Measurements from ENCODE around the gene TRIM38.
"Not testable (repeated sequence)": the region's sequence is repeated elsewhere in the genome, so short reads cannot be mapped to it uniquely, and the experiment has no call there.

TRIM38 gene

DNA sequence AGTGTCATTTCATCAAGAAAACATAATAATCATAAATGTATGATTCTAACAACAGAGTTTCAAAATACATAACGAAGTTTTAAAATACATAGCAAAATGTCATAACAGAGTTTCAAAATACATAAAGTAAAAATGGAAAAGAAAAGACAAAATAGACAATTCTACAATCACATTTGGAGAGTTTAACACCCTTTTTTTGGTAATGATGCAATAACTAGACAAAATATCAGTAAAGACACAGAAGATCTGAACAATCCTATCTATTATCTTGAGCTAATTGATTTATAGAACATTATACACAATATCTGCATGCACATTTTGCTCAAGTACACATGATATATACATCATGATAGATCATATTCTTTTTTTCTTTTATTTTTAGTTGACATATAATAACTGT lies 18.7 kb upstream of the TRIM38 start:
- DNase-seq, result no peak

DNA sequence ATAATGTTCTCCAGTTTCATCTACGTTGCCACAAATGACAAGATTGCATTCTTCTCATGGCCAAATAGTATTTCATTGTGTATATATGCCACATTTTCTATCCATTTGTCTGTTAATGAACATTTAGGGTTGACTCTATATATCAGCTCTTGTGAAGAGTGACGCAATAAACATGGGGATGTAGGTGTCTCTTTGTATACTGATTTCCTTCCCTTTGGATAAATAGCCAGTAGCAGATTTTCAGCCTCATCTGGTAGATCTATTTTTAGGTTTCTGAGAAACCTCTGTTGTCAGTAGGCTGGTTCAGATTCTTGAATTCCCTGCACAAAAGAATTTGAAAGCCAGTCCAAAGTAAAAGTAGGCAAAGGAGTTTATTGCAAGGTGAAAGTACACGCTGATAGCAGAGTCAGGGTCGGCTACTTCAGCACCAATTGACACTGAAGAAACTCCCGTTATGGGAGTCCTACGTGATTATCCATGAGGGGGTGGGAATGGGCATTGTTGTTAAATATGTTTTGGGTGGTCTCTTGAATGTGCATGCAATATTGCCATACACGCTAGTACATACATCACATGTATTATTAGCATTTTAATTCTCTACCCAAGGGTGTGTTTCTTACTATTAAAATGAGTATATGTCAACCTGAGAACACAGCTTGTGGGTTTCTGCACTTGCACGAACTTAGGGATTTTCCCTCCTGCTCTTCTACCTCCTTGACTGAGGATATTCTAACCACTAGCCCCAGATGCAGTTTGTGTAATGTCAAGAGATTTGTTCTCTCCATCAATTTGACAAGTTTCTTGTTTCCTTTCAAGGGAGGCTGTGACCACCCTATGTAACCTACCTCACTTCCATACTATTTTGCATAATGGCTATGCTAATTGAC lies 17.7 kb upstream of the TRIM38 start:
- DNase-seq, result peak; percentile 12

DNA sequence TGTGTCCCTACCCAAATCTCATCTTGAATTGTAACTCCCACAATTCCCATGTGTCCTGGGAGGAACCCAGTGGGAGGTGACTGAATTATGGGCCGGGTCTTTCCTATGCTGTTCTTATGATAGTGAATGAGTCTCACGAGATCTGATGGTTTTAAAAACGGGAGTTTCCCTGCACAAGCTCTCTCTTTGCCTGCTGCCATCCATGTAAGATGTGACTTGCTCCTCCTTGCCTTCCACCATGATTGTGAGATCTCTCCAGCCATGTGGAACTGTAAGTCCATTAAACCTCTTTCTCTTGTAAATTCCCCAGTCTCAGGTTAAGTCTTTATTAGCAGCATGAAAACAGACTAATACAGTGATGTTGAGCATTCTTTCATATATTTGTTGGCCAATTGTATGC lies 16.9 kb upstream of the TRIM38 start:
- DNase-seq, result not testable (repeated sequence)

DNA sequence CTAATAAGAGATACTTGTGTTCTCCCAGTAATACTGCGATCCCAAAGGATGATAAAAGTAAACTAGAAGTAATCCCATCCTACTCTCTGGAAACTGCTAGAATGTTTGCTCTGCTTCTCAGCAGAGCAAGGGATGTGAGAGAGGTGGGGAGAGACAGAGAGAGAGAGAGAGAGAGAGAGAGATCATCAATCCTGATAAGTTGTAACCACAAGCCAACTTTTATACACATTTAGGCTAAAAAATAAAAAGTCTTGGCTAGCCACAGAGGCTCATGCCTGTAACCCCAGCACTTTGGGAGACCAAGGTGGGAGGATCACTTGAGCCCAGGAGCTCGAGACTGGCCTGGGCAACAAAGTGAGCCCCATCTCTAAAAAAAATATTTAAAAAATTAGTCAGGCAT lies 16.0 kb upstream of the TRIM38 start:
- DNase-seq, result no peak

DNA sequence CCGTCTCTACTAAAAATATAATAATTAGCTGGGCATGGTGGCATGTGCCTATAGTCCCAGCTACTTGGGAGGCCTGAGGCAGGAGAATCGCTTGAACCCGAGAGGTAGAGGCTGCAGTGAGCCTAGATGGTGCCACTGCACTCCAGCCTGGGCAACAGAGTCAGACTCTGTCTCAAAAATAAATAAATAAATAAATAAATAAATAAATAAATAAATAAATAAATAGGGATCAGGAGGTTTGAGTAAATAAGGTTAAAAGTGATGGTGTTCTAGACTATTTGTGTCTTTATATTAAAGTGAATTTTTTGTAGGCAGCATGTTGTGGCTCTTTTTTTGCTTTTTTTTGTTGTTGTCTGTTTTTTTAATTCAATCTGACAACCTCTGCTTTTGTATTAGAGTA lies 15.1 kb upstream of the TRIM38 start:
- DNase-seq, result not testable (repeated sequence)

DNA sequence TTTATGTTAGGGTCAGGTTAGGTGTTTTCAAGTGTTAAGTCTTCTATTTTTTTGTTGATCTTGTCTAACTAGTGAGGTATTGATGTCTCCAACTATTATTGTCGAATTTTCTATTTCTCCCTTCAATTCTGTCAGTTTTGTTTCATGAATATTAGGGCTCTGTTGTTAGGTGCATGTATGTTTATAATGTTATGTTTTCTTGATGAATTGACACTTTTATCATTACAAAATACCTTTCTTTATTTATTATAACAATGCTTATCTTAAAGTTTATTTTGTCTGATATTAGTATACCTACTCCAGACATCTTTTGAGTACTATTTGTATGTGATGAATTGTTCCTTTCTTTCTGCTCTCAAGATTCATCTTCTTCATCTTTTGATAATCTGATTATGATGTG lies 12.9 kb upstream of the TRIM38 start:
- no peak for DNase-seq

DNA sequence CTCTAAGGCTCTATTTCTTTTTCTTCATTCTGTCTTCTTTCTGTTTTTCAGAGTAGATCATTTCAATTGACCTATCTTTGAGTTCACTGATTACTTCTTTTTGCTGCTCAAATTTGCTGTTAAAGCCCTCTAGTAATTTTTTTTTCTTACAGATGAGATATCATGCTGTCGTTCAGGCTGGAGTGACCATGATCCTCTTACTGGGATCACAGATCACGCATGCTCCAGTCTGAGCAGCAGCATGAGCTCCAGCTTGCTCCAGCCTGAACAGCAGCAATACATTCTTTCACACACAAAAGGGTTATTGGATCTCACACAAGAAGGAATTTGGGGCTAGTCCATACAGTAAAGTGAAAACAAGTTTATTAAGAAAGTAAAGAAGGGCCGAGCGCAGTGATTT lies 12.3 kb upstream of the TRIM38 start:
- DNase-seq, result no peak

DNA sequence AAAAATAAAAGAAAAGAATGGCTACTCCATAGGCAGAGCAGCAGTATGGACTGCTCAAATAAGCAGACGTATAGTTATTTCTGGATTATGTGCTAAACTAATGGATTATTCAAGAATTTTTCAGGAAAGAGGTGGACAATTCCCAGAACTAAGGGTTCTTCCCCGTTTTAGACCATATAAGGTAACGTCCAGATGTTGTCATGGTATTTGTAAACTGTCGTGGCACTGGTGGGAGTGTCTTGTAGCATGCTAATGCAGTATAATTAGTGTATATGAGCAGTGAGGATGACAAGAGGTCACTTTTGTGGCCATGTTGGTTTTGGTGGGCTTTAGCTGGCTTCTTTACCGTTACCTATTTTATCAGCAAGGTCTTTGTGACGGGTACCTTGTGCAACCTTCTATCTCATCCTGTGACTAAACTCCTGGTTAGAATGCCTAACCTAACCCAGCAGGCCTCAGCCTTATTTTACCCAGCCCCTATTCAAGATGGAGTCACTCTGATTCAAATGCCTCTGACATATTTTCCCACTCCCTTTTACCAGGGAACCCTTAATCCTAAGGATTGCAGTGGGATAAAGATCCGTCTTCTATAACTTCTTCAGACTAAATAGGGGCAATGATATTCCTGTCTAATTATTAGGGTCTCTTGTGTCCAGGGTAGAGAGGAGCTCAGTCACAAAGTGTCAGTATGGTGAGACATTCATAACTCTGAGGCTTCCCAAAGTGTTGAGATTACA lies 11.1 kb upstream of the TRIM38 start:
- DNase-seq, result no peak

DNA sequence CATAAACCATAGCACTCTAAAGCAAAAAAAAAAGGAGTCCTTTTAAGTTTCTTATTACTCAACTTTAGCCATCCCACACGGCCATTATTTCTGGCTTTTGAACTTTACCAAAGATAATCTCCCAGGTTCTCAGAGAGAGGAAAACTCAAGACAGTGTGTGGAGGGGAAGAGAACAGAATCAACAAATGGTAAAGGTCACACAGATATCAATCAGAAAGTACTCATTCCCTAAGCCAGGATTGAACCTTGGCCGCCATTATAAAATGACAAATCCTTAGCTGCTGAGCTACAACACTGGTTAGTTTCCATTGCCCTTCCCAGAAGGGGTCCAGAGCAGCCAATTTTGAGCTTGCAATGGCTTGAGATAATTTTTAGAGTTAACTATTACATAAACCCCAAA lies 10.1 kb upstream of the TRIM38 start:
- no peak for DNase-seq

DNA sequence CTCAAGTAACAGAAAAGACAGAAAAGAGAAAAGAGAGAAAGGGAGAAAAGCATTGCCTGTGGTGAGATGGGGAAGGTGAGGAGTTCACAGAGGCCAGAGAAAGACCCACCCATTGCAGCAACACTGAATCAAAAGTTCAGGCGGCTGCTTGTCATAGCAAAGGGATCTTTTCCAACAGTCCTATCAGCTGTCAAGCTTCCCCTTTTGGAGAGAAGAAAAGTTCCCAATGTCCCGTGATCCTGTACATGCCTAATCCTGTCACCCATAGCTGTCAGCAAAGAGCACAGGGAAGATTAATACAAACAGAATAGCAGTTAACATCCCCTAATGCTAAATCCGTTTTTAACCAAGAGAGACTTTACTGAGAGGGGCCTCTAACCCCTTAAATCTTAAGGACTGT lies 8.9 kb upstream of the TRIM38 start:
- DNase-seq, result no peak

DNA sequence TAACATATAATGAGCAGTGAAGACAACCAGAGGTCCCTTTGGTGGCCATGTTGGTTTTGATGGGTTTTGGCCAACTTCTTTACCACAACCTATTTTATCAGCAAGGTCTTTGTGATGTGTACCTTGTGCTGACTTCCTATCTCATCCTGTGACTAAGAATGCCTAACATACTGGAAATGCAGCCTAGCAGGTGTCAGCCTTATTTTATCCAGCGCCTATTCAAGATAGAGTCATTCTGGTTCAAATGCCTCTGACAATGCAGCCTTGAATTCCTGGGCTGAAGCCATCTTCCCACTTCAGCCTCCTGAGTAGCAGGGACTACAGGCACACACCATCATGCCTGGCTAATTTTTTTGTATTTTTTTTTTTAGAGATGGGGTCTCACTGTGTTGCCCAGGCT lies 7.8 kb upstream of the TRIM38 start:
- no peak for DNase-seq

DNA sequence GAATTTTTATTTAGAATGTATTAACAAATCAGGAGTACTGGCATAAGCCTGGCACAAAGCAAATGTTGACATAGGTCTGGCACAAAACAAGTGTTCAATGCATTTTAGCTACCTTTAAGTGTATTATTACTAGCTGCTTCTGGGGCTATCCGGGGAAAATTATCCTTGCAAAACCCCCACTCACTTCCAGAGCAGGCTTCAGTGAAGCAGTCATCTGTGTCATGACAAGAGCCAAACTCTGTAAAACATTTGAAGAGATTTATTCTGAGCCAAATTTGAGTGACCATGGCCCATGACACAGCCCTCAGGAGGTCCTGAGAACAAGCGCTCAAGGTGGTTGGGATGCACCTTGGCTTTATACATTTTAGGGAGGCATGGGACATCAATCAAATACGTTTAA lies 6.4 kb upstream of the TRIM38 start:
- DNase-seq, result no peak

DNA sequence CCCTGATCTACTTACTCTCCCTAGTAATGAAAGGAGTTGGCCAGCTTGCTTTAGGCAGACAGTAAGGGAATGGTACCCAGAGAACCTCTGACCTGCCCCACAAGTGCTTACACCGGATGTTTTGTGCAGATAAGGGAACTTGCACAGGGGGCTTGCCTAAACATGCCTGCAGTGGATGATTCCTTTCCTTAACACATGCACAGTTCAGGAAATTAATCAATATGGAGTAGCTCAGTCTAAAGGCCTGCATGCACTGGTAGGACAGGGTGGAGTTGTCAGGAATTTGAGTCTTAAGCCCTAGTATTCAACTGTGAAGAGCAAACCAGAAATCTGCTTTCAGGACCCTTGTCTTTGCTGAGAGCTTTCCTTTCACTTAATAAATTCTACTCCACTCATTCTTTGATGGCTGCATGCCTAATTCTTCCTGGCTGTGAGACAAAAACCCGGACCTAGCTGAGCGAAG lies 3.9 kb upstream of the TRIM38 start:
- DNase-seq, result no peak

DNA sequence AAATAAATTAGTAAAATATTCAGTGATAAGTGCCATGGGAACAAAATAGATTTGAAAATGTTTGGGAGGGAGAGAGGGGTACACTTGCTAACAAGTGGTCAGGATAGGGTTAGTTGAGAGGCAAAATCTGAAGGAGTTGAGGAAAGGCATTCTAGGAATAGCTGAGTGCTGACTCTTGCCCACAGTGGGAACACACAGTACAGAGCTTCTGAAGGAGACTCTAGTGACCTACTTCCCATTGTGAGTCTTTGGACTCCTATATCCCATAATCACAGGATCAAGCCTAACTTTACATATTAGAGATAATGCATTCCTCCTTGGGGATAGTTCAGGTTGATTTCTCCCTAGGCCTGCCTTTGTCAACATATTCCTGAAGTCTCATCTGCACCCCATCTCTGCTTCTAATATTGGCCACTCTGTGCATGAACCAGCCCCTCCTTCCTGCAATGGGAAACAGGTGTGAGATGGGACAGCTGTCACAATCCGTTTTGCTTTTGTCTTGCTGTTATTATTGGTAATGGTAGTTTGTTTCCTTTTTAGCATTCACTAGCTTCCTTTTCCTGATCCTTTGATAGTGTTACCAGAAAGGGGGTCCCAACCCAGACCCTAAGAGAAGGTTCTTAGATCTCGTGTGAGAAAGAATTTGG lies 2.6 kb upstream of the TRIM38 start:
- DNase-seq, result no peak

DNA sequence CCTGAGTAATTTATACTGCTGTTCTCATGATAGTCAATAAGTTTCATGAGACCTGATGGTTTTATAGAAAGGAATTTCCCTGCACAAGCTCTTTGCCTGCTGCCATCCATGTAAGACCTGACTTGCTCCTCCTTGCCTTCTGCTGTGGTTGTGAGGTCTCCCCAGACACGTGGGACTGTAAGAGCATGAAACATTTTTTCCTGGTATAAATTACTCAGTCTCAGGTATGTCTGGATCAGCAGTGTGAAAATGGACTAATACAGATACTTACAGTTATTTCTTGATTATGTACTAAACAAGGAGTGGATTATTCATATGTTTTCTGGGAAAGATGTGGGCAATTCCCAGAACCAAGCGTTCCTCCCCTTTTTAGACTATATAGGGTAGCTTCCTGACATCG lies 1.9 kb upstream of the TRIM38 start:
- peak; percentile 70 for DNase-seq

DNA sequence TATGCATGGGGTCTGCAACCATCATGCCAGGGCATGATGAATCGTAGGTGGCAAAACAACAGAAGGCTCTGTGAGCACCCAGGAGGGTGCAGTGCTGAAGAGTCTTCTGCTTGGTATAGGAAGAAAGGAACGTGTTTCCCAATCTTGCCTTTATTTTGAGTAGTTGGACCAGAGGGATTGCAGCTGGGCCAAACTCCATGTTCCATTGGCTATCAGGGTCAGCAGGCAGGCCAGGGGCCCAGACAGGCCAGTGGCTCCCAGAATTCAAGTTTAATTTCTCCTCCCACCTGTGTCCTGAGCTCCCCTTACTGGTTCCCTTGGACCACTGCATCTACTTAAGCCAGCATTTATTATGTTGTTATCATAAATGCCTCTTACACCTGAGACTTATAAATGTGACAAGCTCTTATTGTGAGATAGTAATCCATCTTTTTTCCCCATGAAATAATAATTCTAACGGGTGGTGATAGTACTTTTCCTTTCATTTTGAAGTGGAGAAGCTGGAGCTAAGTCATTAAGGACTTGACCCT lies 918 bp upstream of the TRIM38 start:
- no peak for DNase-seq

DNA sequence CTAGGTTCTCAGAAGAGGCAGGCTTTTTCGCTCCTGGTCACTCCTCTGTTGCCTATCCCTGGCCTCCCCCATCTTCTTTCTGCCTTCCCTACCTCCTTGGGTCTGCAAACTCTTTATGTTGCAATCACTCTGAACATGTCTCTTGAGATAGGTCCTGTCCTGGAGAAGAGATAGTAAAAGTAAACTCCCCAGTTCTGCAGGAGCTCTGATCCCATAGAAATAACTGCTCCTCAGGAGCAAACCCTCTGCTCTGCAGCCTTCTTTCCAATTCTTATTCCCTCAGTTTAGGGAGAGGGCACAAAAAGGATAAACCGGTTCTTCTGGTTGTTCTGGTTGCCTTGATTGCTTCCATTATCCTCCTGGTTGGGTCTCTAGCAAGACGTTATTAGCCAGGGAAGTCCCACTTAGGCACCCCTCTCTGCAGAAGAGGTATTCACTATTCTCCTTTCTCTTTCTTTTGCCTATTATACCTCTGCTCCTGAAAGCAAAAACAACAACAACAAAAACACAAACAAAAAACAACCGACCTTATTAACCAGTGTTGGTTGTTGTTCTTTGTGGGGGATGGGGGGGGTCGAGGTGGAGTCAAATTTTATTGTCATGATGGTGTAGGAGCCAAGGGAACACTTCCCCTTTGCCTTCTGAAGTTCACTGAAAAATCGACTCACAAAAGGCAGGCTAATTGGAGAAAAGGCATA lies 973 bp downstream of the TRIM38 start:
- no peak for DNase-seq

DNA sequence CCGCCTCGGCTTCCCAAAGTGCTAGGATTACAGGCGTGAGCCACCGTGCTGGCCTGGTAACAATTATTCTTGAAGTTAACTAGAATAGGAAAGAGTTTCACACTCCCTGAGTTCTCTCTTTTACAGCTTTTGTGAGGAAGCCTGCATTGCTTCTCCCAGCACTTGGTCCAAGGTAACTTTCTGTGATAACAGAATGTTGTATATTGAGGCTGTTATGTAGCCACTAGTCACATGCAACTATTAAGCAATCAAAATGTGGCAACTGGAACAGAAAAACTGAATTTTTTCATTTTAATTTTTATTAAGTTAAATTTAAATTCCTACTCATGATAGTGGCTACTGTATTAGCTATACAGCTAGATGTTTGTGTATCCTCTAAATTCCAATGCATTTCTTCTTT lies 2.5 kb downstream of the TRIM38 start:
- DNase-seq, result no peak

DNA sequence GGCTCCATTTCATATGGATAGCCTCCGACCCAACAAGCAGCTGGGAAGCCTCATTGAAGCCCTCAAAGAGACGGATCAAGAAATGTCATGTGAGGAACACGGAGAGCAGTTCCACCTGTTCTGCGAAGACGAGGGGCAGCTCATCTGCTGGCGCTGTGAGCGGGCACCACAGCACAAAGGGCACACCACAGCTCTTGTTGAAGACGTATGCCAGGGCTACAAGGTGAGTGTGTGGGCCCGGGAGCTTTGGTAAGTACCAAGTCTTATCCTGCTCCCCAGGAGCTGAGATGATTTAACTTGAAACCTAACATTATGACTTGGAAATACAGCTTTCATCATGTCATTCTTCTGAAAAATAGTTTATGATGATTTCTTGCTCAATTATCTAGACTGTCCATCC lies 4.1 kb downstream of the TRIM38 start:
- DNase-seq, result no peak

DNA sequence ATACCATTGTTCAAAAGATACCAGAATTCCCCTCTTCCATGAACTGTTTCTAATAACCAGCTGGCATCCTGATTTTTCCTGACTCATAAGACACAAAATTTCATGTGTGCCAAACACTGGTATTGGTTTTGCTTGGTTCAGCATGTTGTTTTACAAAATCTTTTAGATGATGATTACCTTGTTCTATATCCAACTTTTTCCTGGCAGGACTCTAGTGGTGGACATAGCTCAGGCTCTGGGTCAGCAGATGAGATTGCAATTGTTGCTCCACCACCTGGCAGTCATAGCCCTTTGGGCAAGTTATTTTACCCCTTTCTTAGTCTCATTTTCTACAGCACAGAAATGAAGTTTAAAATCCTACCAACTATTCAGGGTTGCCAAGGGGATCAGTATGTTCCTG lies 6.2 kb downstream of the TRIM38 start:
- DNase-seq, result no peak

DNA sequence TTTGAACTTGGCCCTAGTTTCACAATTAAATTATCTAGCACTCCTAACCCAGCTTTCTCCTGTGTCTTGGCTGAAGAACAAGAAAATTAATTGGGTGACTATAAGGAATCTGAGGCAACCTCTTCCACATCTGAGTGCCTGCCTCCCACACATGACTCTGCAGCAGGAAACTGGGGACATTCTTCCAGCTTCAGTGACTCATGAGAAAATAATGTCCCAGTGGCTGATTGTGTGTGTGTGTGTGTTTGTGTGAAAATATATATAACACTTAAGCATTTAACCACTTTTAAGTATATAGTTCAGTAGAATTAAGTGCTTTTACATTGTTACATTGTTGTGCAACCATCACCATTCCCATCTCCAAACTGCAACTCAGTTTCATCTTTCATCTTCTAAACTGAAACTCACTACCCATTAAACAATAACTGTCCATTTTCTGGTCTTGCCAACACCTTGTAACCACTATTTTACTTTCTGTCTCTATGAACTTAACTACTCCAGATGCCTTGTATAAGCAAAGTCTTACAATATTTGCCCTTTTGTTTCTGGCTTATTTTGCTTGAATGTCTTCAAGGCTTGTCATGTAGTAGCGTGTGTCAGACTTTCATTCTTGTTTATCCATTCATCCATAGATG lies 8.7 kb downstream of the TRIM38 start:
- no peak for DNase-seq

DNA sequence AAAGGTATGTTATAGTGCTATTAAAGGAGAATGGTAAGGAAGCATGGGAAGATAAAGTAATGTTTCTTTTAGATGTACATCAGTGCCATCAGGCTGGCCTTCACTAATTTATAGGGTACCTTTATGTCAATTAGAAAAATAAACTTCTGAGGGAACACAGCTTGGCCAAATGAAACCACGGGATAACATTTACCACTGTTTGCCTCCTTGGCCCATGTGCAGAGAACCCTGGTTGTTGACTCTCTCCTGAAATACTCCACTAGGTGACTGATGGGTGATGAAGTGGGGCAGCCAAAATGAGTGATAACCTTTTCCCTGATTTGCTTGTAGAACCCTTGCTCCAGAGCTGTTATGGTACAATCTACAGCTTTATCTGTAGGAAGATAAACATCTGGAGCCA lies 9.5 kb downstream of the TRIM38 start:
- DNase-seq, result no peak

Measured in stimulated activated naive CD4-positive, alpha-beta T cell treated with Interleukin-2 at 50 U/mL for 16 hours (primary cell).